Esophagus squamous epithelium (tissue), 4 donors: Measurements from ENCODE around the gene MBD5.

Source experiments
- POLR2A ChIP-seq, 4 donors: fragments of 450-650 bp; IDR thresholded peaks; one replicate each; pipeline ENCODE4 v1.6.1; 2017; ENCODE audit warnings: antibody characterized with exemption in 4 of 4, mild to moderate bottlenecking in 4 of 4, moderate library complexity in 3 of 4
- TF ChIP-seq, protein P1 (sequence below), 6 experiments: fragments of 450-650 bp in 4 of 6; fragments of 200-600 bp in 2 of 6; sonication (generic) in 2 of 6; IDR thresholded peaks; one replicate each; pipeline ENCODE4 v1.5.1; 2016 to 2019; ENCODE audit warnings: antibody characterized with exemption in 6 of 6, mild to moderate bottlenecking in 4 of 6, moderate library complexity in 4 of 6

DNA sequence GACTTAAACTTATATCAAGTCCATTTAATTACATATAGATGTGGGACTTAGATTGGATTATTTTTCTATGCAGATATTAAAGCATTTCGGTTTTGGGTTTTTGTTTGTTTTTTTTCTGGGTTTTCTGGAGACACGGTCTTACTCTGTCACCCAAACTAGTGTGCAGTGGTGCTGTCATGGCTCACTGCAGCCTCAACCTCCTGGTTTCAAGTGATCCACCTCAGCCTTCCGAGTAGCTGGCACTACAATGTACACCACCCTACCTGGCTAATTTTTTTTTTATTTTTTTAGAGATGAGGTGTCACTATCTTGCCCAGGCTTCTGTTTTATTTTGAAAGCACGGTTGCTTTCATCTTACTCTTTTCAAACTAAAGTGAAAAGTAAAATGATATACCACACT is 281.6 kb downstream of the MBD5 start:
- TF ChIP-seq, protein P1, sequence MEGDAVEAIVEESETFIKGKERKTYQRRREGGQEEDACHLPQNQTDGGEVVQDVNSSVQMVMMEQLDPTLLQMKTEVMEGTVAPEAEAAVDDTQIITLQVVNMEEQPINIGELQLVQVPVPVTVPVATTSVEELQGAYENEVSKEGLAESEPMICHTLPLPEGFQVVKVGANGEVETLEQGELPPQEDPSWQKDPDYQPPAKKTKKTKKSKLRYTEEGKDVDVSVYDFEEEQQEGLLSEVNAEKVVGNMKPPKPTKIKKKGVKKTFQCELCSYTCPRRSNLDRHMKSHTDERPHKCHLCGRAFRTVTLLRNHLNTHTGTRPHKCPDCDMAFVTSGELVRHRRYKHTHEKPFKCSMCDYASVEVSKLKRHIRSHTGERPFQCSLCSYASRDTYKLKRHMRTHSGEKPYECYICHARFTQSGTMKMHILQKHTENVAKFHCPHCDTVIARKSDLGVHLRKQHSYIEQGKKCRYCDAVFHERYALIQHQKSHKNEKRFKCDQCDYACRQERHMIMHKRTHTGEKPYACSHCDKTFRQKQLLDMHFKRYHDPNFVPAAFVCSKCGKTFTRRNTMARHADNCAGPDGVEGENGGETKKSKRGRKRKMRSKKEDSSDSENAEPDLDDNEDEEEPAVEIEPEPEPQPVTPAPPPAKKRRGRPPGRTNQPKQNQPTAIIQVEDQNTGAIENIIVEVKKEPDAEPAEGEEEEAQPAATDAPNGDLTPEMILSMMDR (IDR thresholded peaks at IDR 0.05), result no peak
- TF ChIP-seq POLR2A (IDR thresholded peaks at IDR 0.05), result no peak
